Neural progenitor cell (in vitro differentiated cells): ENCODE data around the gene ZDHHC22. TPM values are rescaled to one million over a fixed set of nuclear protein-coding genes. Genes with fewer than 3 reads are reported as not detected.

Experiments
- DNase-seq: peaks from one replicate; pipeline ENCODE4 v3.0.0-alpha.2; 2016; ENCODE audit warnings: low spot score
- H2AFZ ChIP-seq: fragments of 200-600 bp; sonication (generic); replicated peaks from 2 replicates; pipeline ENCODE4 v1.6.1; 2016; ENCODE audit warnings: antibody characterized with exemption
- H3F3A ChIP-seq: fragments of 200-600 bp; sonication (generic); 2 replicates; pipeline ENCODE4 v1.6.1; 2016; ENCODE audit warnings: antibody characterized with exemption, low read depth
- H3K27ac ChIP-seq: fragments of 200-600 bp; sonication (generic); 2 replicates; pipeline ENCODE4 v1.5.1; 2016; ENCODE audit warnings: mild to moderate bottlenecking
- H3K27me3 ChIP-seq: fragments of 200-600 bp; sonication (generic); 2 replicates; pipeline ENCODE4 v1.6.1; 2016; ENCODE audit warnings: mild to moderate bottlenecking, moderate library complexity
- H3K36me3 ChIP-seq: fragments of 200-600 bp; sonication (generic); 2 replicates; pipeline ENCODE4 v1.5.1; 2016
- H3K4me1 ChIP-seq: fragments of 200-600 bp; sonication (generic); 2 replicates; pipeline ENCODE4 v1.6.1; 2016; ENCODE audit warnings: mixed run types
- H3K4me2 ChIP-seq: fragments of 200-600 bp; sonication (generic); 2 replicates; pipeline ENCODE4 v1.6.1; 2016
- H3K4me3 ChIP-seq: fragments of 200-600 bp; sonication (generic); 2 replicates; pipeline ENCODE4 v1.5.1; 2016
- H3K79me2 ChIP-seq: fragments of 200-600 bp; sonication (generic); 2 replicates; pipeline ENCODE4 v1.6.1; 2016; ENCODE audit warnings: low read depth
- H3K9ac ChIP-seq: fragments of 200-600 bp; sonication (generic); 2 replicates; pipeline ENCODE4 v1.6.1; 2016
- H3K9me3 ChIP-seq: fragments of 200-600 bp; sonication (generic); 2 replicates; pipeline ENCODE4 v1.5.1; 2016; ENCODE audit warnings: low read depth
- H4K20me1 ChIP-seq: fragments of 200-600 bp; sonication (generic); 2 replicates; pipeline ENCODE4 v1.6.1; 2016; ENCODE audit warnings: low read depth
- H3K27ac Mint-ChIP-seq: 3 replicates; pipeline ENCODE4 v1.8.0; 2021; ENCODE audit warnings: mixed read lengths
- H3K27me3 Mint-ChIP-seq: 2 replicates; pipeline ENCODE4 v1.8.0; 2022; ENCODE audit warnings: low read depth, mild to moderate bottlenecking, inconsistent platforms, moderate library complexity, mixed read lengths; ENCODE audit not compliant: insufficient read depth
- H3K36me3 Mint-ChIP-seq: 3 replicates; pipeline ENCODE4 v1.8.0; 2021; ENCODE audit warnings: mixed read lengths
- H3K4me1 Mint-ChIP-seq: 3 replicates; pipeline ENCODE4 v1.8.0; 2021; ENCODE audit warnings: mixed read lengths
- H3K4me3 Mint-ChIP-seq: 3 replicates; pipeline ENCODE4 v1.8.0; 2021; ENCODE audit warnings: mild to moderate bottlenecking, moderate library complexity, mixed read lengths
- H3K9me3 Mint-ChIP-seq: 3 replicates; pipeline ENCODE4 v1.8.0; 2020; ENCODE audit warnings: mixed read lengths
- EZH2 ChIP-seq: fragments of 200-600 bp; sonication (generic); IDR thresholded peaks from 2 replicates; pipeline ENCODE4 v1.6.1; 2017; ENCODE audit warnings: antibody characterized with exemption, mild to moderate bottlenecking, moderate library complexity
- EZH2phosphoT487 ChIP-seq: fragments of 200-600 bp; sonication (generic); IDR thresholded peaks from 2 replicates; pipeline ENCODE4 v1.6.1; 2017; ENCODE audit warnings: antibody characterized with exemption
- total RNA-seq: library from RNA; depleted of rRNA; stranded (reverse); fragments of >200 nt; gene quantifications from 2 replicates; pipeline ENCODE4 v1.2.3, GENCODE V29; 2015; ENCODE audit warnings: low replicate concordance
- TF ChIP-seq, protein P1 (sequence below): fragments of 200-600 bp; sonication (generic); IDR thresholded peaks from 2 replicates; pipeline ENCODE4 v1.5.1; 2017; ENCODE audit warnings: antibody characterized with exemption, mild to moderate bottlenecking

ZDHHC22 gene
- total RNA-seq, 1 donor from 2014 or later = 0.07 TPM

GRCh38 chr14:77128414-77128891 lies 13.1 kb downstream of the ZDHHC22 start:
- no peaks in the 10 kb centered on the region for H3K9me3 Mint-ChIP-seq
- TF ChIP-seq EZH2 = no peak
- TF ChIP-seq, protein P1, sequence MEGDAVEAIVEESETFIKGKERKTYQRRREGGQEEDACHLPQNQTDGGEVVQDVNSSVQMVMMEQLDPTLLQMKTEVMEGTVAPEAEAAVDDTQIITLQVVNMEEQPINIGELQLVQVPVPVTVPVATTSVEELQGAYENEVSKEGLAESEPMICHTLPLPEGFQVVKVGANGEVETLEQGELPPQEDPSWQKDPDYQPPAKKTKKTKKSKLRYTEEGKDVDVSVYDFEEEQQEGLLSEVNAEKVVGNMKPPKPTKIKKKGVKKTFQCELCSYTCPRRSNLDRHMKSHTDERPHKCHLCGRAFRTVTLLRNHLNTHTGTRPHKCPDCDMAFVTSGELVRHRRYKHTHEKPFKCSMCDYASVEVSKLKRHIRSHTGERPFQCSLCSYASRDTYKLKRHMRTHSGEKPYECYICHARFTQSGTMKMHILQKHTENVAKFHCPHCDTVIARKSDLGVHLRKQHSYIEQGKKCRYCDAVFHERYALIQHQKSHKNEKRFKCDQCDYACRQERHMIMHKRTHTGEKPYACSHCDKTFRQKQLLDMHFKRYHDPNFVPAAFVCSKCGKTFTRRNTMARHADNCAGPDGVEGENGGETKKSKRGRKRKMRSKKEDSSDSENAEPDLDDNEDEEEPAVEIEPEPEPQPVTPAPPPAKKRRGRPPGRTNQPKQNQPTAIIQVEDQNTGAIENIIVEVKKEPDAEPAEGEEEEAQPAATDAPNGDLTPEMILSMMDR = no peak
- Histone ChIP-seq H3K4me2 (no peak overlapping the region), H3F3A (peaks cover 18% of the 10 kb centered on the region), H2AFZ (no peak overlapping the region), H3K36me3 (no peaks in the 10 kb centered on the region), H3K79me2 (no peaks in the 10 kb centered on the region), H3K9me3 (no peaks in the 10 kb centered on the region), H3K27me3 (peaks cover 37% of the 10 kb centered on the region), H4K20me1 (peaks cover 8% of the 10 kb centered on the region), H3K27ac (no peak overlapping the region), H3K4me3 (no peak overlapping the region), H3K4me1 (peaks cover 6% of the 10 kb centered on the region), H3K9ac (no peak overlapping the region)
- no peak overlapping the region for H3K27ac Mint-ChIP-seq
- H3K36me3 Mint-ChIP-seq = no peaks in the 10 kb centered on the region
- H3K4me3 Mint-ChIP-seq = no peak overlapping the region
- H3K27me3 Mint-ChIP-seq = peaks cover 19% of the 10 kb centered on the region
- peaks cover 12% of the 10 kb centered on the region for H3K4me1 Mint-ChIP-seq
- DNase-seq = no peak

DNA sequence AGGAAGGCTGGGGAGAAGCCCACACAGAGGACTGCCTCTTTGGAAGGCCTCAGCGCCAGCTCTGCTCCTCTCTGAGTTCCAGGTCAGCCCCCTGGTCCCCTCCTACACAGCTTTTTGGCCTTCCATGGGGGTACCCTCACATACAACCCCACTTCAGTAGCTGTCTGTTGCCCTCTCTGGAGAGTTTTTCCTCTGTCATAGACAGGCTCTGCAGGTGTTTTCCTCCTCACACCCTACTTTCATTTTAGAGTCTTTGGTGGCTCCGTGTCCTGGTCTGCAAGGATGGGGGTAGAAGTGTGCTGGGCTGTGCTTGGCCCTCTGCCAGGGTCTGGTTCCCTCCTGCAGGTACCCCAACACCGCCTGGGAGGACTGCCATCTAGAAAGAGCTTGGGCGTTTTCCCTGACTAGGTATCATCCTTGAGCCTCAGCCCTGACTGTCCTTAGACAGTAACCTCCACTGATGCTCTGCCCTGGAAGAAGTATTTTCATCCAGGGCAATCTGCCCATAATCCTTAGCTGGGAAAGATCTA lies 15.1 kb downstream of the ZDHHC22 start:
- no peak overlapping the region for H3K27ac Mint-ChIP-seq
- peaks cover 27% of the 10 kb centered on the region for H3F3A ChIP-seq
- H3K9me3 ChIP-seq = no peaks in the 10 kb centered on the region
- H3K9ac ChIP-seq = no peak overlapping the region
- H3K79me2 ChIP-seq = no peaks in the 10 kb centered on the region
- DNase-seq = no peak
- H3K4me3 ChIP-seq = no peak overlapping the region
- H3K27ac ChIP-seq = no peak overlapping the region
- no peak overlapping the region for H2AFZ ChIP-seq
- H3K27me3 ChIP-seq = peaks cover 32% of the 10 kb centered on the region
- TF ChIP-seq EZH2 = no peak
- no peak for TF ChIP-seq EZH2phosphoT487
- TF ChIP-seq, protein P1 = no peak
- no peaks in the 10 kb centered on the region for H3K36me3 ChIP-seq
- no peaks in the 10 kb centered on the region for H3K9me3 Mint-ChIP-seq
- no peaks in the 10 kb centered on the region for H4K20me1 ChIP-seq
- H3K27me3 Mint-ChIP-seq = peaks cover 20% of the 10 kb centered on the region
- peaks cover 22% of the 10 kb centered on the region for H3K4me1 Mint-ChIP-seq
- no peak overlapping the region for H3K4me3 Mint-ChIP-seq
- no peak overlapping the region for H3K4me2 ChIP-seq
- H3K4me1 ChIP-seq = peaks cover 6% of the 10 kb centered on the region
- H3K36me3 Mint-ChIP-seq = no peaks in the 10 kb centered on the region

DNA sequence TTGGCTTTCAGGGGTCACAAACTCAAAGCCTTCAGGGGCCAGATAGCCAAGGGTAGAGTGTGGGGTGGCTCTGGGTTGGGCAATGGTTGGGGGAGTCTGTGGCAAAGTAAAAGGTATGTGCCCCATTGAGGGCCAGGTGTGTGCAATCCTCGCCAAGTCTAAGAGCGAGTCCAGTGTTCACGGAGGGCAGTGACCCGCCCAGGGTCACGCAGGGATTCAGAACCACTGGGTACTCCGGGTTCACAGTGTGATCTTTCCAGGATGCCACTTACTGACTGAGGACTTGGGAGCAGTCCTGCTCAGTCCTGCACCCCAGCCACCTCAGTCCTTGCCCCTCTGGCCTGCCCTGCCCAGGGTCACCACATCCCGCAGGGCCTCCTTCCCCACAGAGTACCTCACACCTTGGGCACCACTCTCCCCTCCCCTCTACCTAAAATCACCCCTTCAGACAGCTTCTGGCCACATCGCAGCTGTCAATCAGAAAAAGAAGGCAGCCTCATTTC lies 15.7 kb downstream of the ZDHHC22 start:
- Histone ChIP-seq H3K4me2 (no peak overlapping the region), H3K9me3 (no peaks in the 10 kb centered on the region), H3K27ac (no peak overlapping the region), H3K27me3 (peaks cover 32% of the 10 kb centered on the region), H3K9ac (no peak overlapping the region), H3F3A (peaks cover 31% of the 10 kb centered on the region), H3K4me1 (peaks cover 11% of the 10 kb centered on the region), H3K79me2 (no peaks in the 10 kb centered on the region), H2AFZ (no peak overlapping the region), H3K36me3 (no peaks in the 10 kb centered on the region), H3K4me3 (no peak overlapping the region), H4K20me1 (no peaks in the 10 kb centered on the region)
- H3K36me3 Mint-ChIP-seq = no peaks in the 10 kb centered on the region
- no peak for TF ChIP-seq EZH2phosphoT487
- TF ChIP-seq, protein P1 = no peak
- no peaks in the 10 kb centered on the region for H3K9me3 Mint-ChIP-seq
- peak overlapping the region; percentile 78 for H3K4me3 Mint-ChIP-seq
- DNase-seq = no peak
- H3K27me3 Mint-ChIP-seq = peaks cover 20% of the 10 kb centered on the region
- peaks cover 29% of the 10 kb centered on the region for H3K4me1 Mint-ChIP-seq
- H3K27ac Mint-ChIP-seq = no peak overlapping the region
